HepG2 (cell line): ENCODE measurements around the gene ALDOA. TPM values are rescaled to one million over a fixed set of nuclear protein-coding genes. Genes with fewer than 3 reads are reported as not detected.

Experiments used
- AHR ChIP-seq: IDR thresholded peaks from 2 replicates; pipeline ENCODE4 v1.6.1; 2018; ENCODE audit warnings: missing genetic modification reagents, missing compliant biosample characterization
- AKNA ChIP-seq: sonication (generic); formaldehyde crosslinking; IDR thresholded peaks from 2 replicates; pipeline ENCODE4 v1.4.0; 2020; ENCODE audit warnings: missing genetic modification reagents, borderline replicate concordance
- CEBPG ChIP-seq: IDR thresholded peaks from 2 replicates; pipeline ENCODE4 v1.6.1; 2016
- EEA1 ChIP-seq: sonication (generic); formaldehyde crosslinking; IDR thresholded peaks from 2 replicates; pipeline ENCODE4 v1.5.1; 2020; ENCODE audit warnings: mild to moderate bottlenecking, missing genetic modification reagents, borderline replicate concordance
- MAX ChIP-seq: IDR thresholded peaks from 2 replicates; pipeline ENCODE4 v1.6.1; 2012; ENCODE audit warnings: inconsistent platforms
- TP53 ChIP-seq: sonication (generic); formaldehyde crosslinking; conservative IDR thresholded peaks from 2 replicates; pipeline ENCODE4 v1.4.0; 2020; ENCODE audit warnings: missing genetic modification reagents
- WIZ ChIP-seq: sonication (generic); formaldehyde crosslinking; IDR thresholded peaks from 2 replicates; pipeline ENCODE4 v1.5.1; 2020; ENCODE audit warnings: mild to moderate bottlenecking, missing genetic modification reagents
- ZBTB37 ChIP-seq: sonication (generic); formaldehyde crosslinking; IDR thresholded peaks from 2 replicates; pipeline ENCODE4 v1.4.0; 2020; ENCODE audit warnings: mild to moderate bottlenecking, missing genetic modification reagents
- ZBTB44 ChIP-seq: sonication (generic); formaldehyde crosslinking; IDR thresholded peaks from 2 replicates; pipeline ENCODE4 v1.4.0; 2020; ENCODE audit warnings: missing genetic modification reagents
- ZNF446 ChIP-seq: sonication (generic); formaldehyde crosslinking; IDR thresholded peaks from 2 replicates; pipeline ENCODE4 v1.5.0; 2020; ENCODE audit warnings: mild to moderate bottlenecking, missing genetic modification reagents
- ZNF552 ChIP-seq: sonication (generic); formaldehyde crosslinking; IDR thresholded peaks from 2 replicates; pipeline ENCODE4 v1.9.0; 2022; ENCODE audit warnings: missing genetic modification reagents, mild to moderate bottlenecking, borderline replicate concordance
- ZNF574 ChIP-seq: sonication (generic); formaldehyde crosslinking; IDR thresholded peaks from 2 replicates; pipeline ENCODE4 v1.4.0; 2020; ENCODE audit warnings: missing genetic modification reagents
- ZNF772 ChIP-seq: sonication (generic); formaldehyde crosslinking; IDR thresholded peaks from 2 replicates; pipeline ENCODE4 v1.5.0; 2020; ENCODE audit warnings: mild to moderate bottlenecking, missing genetic modification reagents
- polyA plus RNA-seq, 8 experiments: library from polyadenylated mRNA; depleted of rRNA in 3 of 8; stranded (reverse) in 7 of 8; unstranded in 1 of 8; fragments of >200 nt; fragmentation: Illumina TruSeq in 4 of 8; extraction: Trizol in 4 of 8; gene quantifications; 2 replicates each; pipeline versions ENCODE4 v1.2.1 to v1.2.3, GENCODE V29; 2011 to 2016; ENCODE audit warnings: low read depth in 4 of 8, missing spikeins in 1 of 8, mixed read lengths in 1 of 8; ENCODE audit not compliant: insufficient read depth in 1 of 8
- total RNA-seq, 5 experiments: library from RNA; depleted of rRNA; stranded (reverse); fragments of >200 nt; fragmentation: Illumina TruSeq; extraction: Trizol; gene quantifications; 2 replicates each; pipeline ENCODE4 v1.2.3, GENCODE V29; 2016; ENCODE audit warnings: low read depth in 1 of 5

Gene ALDOA
- total and polyA plus RNA-seq, 2 of the 13 experiments (the other 11 are each of a cell fraction or from before 2014, with no cell fraction given) = 925 to 1,884 TPM

- TF ChIP-seq AKNA (CRISPR knock-in tag) = no peak
- no peak for TF ChIP-seq TP53
- TF ChIP-seq ZNF574 = peak; percentile 62; the same call in 1 of the 2 replicates
- peak; percentile 75; the same call in 1 of the 2 replicates for TF ChIP-seq ZNF446
- TF ChIP-seq AHR (CRISPR knock-in tag) = peak; percentile 36; the same call in 1 of the 2 replicates
- TF ChIP-seq ZBTB37 (CRISPR knock-in tag) = no peak
- 0 out of 2 replicates have a peak, but pooled peaks have one; percentile 86 for TF ChIP-seq ZNF772 (CRISPR knock-in tag)
- TF ChIP-seq MAX = peak; percentile 91
- TF ChIP-seq EEA1 (CRISPR knock-in tag) = peak; percentile 93; the same call in 1 of the 2 replicates
- no peak for TF ChIP-seq WIZ (CRISPR knock-in tag)
- TF ChIP-seq ZNF552 (CRISPR knock-in tag) = no peak
- no peak for TF ChIP-seq ZBTB44
- no peak for TF ChIP-seq CEBPG (CRISPR knock-in tag)
Measured at GRCh38 chr16:30096105-30096861, 30.7 kb downstream of the ALDOA start, which contains the start of gene YPEL3 (continued).
